Transverse colon (tissue), 4 donors: ENCODE results near the gene DPF3. TPM values are rescaled to one million over a fixed set of nuclear protein-coding genes. Genes with fewer than 3 reads are reported as not detected.

ENCODE experiments used
- DNase-seq: peaks from one replicate; pipeline ENCODE4 v3.0.0-alpha.2; 2019
- H3K27ac ChIP-seq, 4 donors: fragments of 200-600 bp; sonication (generic); 2 replicates each; pipeline ENCODE4 v1.5.1; 2016 to 2018; ENCODE audit warnings: inconsistent platforms in 4 of 4
- H3K27me3 ChIP-seq: fragments of 200-600 bp; sonication (generic); 2 replicates; pipeline ENCODE4 v1.5.1; 2017; ENCODE audit warnings: inconsistent platforms
- H3K36me3 ChIP-seq, 4 donors: fragments of 200-600 bp; sonication (generic); 2 replicates each; pipeline ENCODE4 v1.5.1; 2017 to 2019; ENCODE audit warnings: inconsistent platforms in 4 of 4
- H3K4me1 ChIP-seq, 4 donors: fragments of 200-600 bp; sonication (generic); 2 replicates each; pipeline ENCODE4 v1.5.1; 2017 to 2020; ENCODE audit warnings: inconsistent platforms in 4 of 4
- H3K4me3 ChIP-seq, 4 donors: fragments of 200-600 bp; sonication (generic); 1 replicate in 1 of 4; 2 replicates in 3 of 4; pipeline versions ENCODE4 v1.5.1 to v1.6.1; 2017 to 2019; ENCODE audit warnings: inconsistent platforms in 4 of 4
- H3K9me3 ChIP-seq, 2 donors: fragments of 200-600 bp; sonication (generic); 2 replicates each; pipeline ENCODE4 v1.5.1; 2017 to 2019; ENCODE audit warnings: inconsistent platforms in 2 of 2
- CTCF ChIP-seq, 5 experiments: fragments of 200-600 bp in 3 of 5; fragments of 450-650 bp in 2 of 5; sonication (generic) in 3 of 5; IDR thresholded peaks; 1 replicate in 2 of 5; 2 replicates in 3 of 5; pipeline ENCODE4 v1.5.1; 2016 to 2017; ENCODE audit warnings: antibody characterized with exemption in 5 of 5, inconsistent platforms in 3 of 5, mild to moderate bottlenecking in 2 of 5, moderate library complexity in 1 of 5
- EP300 ChIP-seq: sonication (generic); formaldehyde crosslinking; IDR thresholded peaks from one replicate; pipeline ENCODE4 v1.6.1; 2017; ENCODE audit warnings: antibody characterized with exemption, low read depth
- POLR2A ChIP-seq: fragments of 450-650 bp; IDR thresholded peaks from one replicate; pipeline ENCODE4 v1.6.1; 2016; ENCODE audit warnings: antibody characterized with exemption, mild to moderate bottlenecking, moderate library complexity
- POLR2AphosphoS5 ChIP-seq, 3 donors: sonication (generic); formaldehyde crosslinking; IDR thresholded peaks; one replicate each; pipeline ENCODE4 v1.6.1; 2016; ENCODE audit warnings: antibody characterized with exemption in 3 of 3
- WGBS, 2 donors: methylation state at CpG; one replicate each; pipeline ENCODE4 v1.1.5; 2018; ENCODE audit warnings: low coverage in 1 of 2; 5-methylcytosine and 5-hydroxymethylcytosine counted together
- in situ Hi-C, 4 donors: fragments of 200-750 bp; cut with MboI; loops; one replicate each; pipeline versions ENCODE4 v1.15.0 to v1.15.1; 2017; ENCODE audit warnings: low sequenced_read_pairs in 3 of 4, low pct_ligation_motif_present in 1 of 4, low pct_unique_long_range_greater_than_20kb in 1 of 4
- intact Hi-C: fragments of 100-400 bp; cut with DNase I; formaldehyde crosslinking; loops from one replicate; pipeline ENCODE4 v1.15.1; 2023; ENCODE audit warnings: low total_unique reads
- total RNA-seq, 4 donors: library from RNA; depleted of rRNA; stranded (reverse); fragments of >200 nt; gene quantifications; one replicate each; pipeline ENCODE4 v1.1.0, GENCODE V29; 2016

Gene DPF3
- total RNA-seq, 4 donors from 2014 or later = 7.1 to 23.5 (median 10.9) TPM

DNA sequence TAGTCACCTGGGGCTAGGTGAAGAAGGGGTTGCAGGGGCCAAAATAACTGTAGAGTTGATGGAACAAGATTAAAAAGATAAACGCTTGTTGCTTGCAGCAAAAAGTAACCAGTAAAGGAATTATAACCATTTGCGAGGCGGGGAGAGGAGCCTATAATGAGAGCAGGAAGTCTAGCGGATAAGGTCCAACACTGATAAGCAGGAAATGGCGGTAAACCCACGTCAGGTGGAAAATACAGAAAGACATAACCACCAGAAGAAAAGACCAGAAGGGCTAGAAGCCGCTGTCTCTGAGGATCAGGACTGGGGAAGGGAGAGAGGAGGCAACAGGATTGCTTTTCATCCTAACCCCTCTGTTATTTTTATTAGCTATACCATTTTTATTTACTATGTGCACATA is 303.3 kb downstream of the DPF3 start:
- H3K36me3 ChIP-seq = no peaks in the 10 kb centered on the region
- no peaks in the 10 kb centered on the region for H3K9me3 ChIP-seq
- WGBS, 2 donors = 47 to 54% methylated on average over 7 of the region's 7 CpGs
- no peak for DNase-seq
- intact Hi-C loops = no loop called here
- TF ChIP-seq CTCF (IDR thresholded peaks at IDR 0.05) = no peak
- no peak for TF ChIP-seq POLR2A
- TF ChIP-seq POLR2AphosphoS5 (IDR thresholded peaks at IDR 0.05) = no peak
- TF ChIP-seq EP300 = no peak
- H3K27me3 ChIP-seq = peaks cover 6% of the 10 kb centered on the region
- H3K4me3 ChIP-seq = no peak overlapping the region
- in situ Hi-C loops = no loop called here
- H3K4me1 ChIP-seq = no peaks in the 10 kb centered on the region
- no peak overlapping the region for H3K27ac ChIP-seq

- H3K9me3 ChIP-seq = no peaks in the 10 kb centered on the region
- DNase-seq = no peak
- H3K27me3 ChIP-seq = peaks cover 6% of the 10 kb centered on the region
- no peak for TF ChIP-seq EP300
- TF ChIP-seq POLR2AphosphoS5 (IDR thresholded peaks at IDR 0.05) = no peak
- TF ChIP-seq POLR2A = no peak
- TF ChIP-seq CTCF (IDR thresholded peaks at IDR 0.05) = no peak
- H3K27ac ChIP-seq = no peak overlapping the region
- no peaks in the 10 kb centered on the region for H3K36me3 ChIP-seq
- intact Hi-C loops (no loop called here), in situ Hi-C loops (no loop called here)
- no peaks in the 10 kb centered on the region for H3K4me1 ChIP-seq
- H3K4me3 ChIP-seq = no peak overlapping the region
Observed at GRCh38 chr14:72589652-72590051, 304.2 kb downstream of the DPF3 start.

DNA sequence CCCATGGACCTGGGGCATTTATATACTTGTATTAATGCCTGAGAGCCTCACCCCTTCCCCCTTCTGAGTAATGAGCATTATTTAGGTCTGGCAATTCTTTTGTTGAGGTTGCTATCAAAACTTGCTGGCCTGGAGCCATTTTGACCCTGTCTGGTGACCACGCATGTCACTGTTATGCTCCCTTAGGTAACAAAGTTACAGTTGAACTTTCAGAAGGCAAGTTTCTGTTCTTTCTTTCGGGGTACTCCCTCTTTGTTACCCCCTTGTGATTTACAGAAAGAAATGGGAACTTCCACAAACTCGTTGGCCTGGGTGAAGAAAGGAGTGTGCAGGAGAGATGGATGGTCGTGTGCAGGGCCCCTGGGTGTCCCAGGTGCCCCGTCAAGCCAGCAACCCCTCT is 305.4 kb downstream of the DPF3 start:
- Histone ChIP-seq H3K9me3 (no peaks in the 10 kb centered on the region), H3K4me3 (no peak overlapping the region), H3K36me3 (no peaks in the 10 kb centered on the region), H3K27me3 (peaks cover 6% of the 10 kb centered on the region), H3K27ac (no peak overlapping the region), H3K4me1 (no peaks in the 10 kb centered on the region)
- intact Hi-C loops (no loop called here), in situ Hi-C loops (no loop called here)
- DNase-seq = no peak
- WGBS, 2 donors = 70 to 72% methylated on average over 2 to 5 of the region's 5 CpGs
- TF ChIP-seq CTCF (IDR thresholded peaks at IDR 0.05) (no peak), EP300 (no peak), POLR2AphosphoS5 (IDR thresholded peaks at IDR 0.05) (no peak), POLR2A (no peak)

DNA sequence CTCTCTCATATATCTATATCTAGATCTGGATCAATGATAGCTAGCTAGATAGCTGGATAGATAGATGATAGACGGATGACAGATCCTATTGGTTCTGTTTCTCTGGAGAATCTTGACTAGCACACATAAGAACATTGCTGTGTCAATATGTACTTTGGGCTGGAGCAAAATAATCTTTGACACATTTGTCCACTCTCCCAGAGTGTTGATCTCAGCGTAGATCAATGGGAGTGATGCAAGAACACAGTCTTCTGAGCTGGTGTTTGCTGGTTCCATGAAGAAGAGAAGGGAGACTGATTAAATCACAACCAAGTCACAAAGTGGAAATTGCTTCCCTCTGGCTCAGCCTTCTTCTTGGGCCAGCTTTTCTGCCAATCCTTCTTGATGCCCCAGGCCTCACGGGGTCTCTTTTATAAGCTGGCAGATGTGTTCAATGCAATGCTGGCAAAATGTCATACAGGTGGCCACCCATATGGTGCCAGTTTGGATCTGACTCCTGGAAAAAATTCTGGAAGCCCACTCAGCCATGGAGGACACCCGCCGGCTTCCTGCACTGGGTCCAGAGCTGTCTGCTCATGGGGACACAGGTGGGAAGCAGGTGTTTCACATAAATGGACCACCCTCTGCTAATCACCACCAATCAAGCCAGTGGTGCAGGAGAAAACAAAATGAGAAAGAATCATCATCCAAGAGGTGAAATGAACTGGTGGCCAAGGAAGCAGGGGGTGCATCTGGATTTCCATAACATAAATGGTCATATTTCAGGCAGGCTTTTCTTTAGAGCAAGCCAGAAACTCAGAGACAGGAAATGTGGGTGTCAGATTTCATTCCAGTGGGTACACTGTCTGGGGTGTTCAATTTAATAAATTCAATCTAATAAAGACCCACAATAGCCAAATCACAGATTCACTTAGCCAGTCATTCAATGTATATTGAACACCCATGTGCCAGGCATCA is 310.3 kb downstream of the DPF3 start:
- TF ChIP-seq POLR2AphosphoS5 (IDR thresholded peaks at IDR 0.05) = no peak
- no peak for TF ChIP-seq CTCF (IDR thresholded peaks at IDR 0.05)
- no peak for TF ChIP-seq EP300
- no peak for TF ChIP-seq POLR2A

More for the DNA sequence above, 310.3 kb downstream of the DPF3 start:
- in situ Hi-C loops = no loop called here
- peaks cover 3% of the 10 kb centered on the region for H3K27me3 ChIP-seq
- no peak for DNase-seq
- no peak overlapping the region for H3K27ac ChIP-seq
- H3K9me3 ChIP-seq = no peaks in the 10 kb centered on the region
- no peaks in the 10 kb centered on the region for H3K4me1 ChIP-seq
- H3K36me3 ChIP-seq = no peaks in the 10 kb centered on the region
- no peak overlapping the region for H3K4me3 ChIP-seq
- whole genome bisulfite sequencing, 2 donors = 94 to 100% methylated on average over 1 to 5 of the region's 5 CpGs
- intact Hi-C loops = no loop called here
